Activated gamma-delta T cell (primary cell): Measurements from ENCODE around the gene NCKAP5.

Experiments used
- DNase-seq: peaks from one replicate; lab custom pipeline; 2025; lab: John Stamatoyannopoulos, UW

Gene NCKAP5

GRCh38 chr2:133458280-133458679 lies 110.0 kb downstream of the NCKAP5 start:
- no peak for DNase-seq

DNA sequence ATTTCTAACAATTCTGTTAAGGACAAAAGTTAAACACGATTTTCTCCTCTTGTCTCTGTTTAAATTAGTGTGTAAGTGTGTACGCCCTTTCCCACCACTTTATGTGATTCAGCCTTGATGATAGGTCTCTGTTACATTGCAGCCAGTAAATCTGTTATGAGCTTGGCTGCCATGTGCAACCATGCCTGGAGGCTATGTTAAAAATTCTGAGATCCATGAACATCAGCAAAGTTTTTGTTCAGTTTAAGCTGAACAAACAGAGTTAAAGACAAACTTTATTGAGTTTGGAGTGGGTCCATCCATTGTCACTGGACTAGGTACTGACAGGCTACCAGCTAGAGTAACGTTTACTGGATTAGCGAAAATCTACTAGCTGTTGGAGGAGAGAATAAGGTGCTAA lies 110.4 kb downstream of the NCKAP5 start:
- no peak for DNase-seq

- DNase-seq: no peak
Observed at GRCh38 chr2:133456971-133457370, 111.3 kb downstream of the NCKAP5 start.

- DNase-seq: no peak
Observed at GRCh38 chr2:133456156-133456555, 112.1 kb downstream of the NCKAP5 start.

DNA sequence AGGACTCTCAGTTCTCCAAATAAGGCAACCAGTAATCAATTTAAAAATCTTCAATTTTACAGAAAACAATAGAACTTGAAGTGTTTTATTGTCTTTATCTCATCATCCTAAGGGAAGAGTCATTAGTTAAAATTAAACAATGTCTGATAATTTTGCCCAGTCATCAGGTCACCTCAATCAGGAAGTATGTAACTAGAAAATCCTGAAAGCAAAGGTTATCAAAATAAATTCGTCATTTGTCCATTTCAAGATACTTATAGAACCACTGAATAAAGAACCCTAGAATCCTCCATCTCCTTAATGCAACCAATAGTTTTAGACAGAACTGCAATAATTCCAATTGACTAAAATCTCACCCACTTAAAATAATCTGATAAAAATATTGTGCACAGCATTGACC lies 115.2 kb downstream of the NCKAP5 start:
- DNase-seq: no peak

DNA sequence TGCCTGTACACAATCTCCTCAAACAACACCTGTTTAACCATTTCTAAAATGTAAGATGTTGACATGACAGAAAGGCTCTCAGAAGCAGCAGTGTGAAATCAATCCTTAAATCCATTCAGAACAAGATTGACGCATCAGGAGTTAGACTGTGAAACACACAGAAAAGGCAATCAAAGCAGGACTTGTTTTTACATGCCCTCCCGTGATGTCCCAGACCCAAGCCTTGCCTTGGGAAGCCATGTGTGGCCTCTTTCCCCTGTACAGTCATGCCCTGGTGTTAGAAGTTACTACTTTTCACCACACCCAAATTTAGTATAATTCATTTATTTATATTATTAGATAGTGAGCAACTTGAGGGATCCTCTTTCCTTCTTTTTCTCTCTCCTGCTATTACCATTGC lies 115.7 kb downstream of the NCKAP5 start:
- DNase-seq: no peak

GRCh38 chr2:133452146-133452545 lies 116.1 kb downstream of the NCKAP5 start:
- DNase-seq: no peak

DNA sequence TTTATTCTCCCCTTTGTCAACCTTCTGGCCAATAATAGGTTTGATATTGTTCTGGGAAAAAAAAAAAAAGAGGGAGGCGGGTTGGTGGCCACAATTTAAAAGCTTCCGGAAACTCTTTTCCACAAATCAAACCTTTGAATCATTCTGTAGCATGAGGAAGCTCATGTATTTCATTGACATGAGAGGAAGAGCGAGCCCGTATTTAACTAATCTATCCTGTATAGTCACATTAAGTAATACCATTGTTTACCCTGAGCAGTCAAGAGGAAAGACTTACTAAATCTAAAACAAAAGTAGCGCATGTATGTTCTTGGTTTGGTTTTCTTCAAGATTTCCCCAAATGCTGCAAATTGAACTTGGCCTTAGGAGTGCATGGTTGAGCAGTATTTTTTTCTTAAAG lies 120.1 kb downstream of the NCKAP5 start:
- DNase-seq: no peak

DNA sequence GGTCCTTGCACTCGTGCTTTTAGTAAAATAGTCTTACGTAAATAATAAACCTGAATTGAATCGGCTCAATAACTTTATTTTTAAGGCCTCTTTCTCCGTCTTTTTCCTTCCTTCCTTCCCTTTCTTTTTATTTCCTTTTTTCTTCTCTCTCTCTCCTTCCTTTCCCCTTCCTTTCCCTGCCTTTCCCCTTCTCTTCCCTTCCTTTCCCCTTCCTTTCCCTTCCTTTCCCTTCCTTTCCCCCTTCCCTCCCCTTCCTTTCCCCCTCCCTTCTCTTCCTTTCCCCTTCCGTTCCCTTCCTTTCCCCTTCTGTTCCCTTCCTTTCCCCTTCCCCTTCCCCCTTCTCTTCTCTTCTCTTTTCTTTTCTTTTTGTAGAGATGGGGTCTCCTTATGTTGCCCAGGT lies 121.0 kb downstream of the NCKAP5 start:
- no peak for DNase-seq

DNA sequence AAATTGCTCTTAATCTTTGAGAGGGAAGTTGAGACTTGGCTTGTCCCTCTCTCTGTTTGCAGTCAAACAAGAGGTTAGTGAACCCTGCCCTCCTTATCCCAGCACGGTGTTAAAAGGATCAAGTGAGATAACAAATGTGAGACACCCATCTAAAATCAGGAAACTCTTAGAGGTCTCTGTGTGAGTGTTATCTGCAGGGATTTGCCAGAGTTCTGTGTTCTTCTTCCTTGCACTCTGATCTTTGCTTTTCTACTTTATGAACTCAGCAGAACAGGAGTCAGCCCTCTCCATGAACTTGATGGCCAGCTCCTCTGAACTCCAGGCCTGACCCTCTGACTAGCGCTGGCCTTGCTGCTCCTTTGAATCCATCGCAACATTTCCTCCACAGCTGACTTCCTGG lies 123.8 kb downstream of the NCKAP5 start:
- no peak for DNase-seq

DNA sequence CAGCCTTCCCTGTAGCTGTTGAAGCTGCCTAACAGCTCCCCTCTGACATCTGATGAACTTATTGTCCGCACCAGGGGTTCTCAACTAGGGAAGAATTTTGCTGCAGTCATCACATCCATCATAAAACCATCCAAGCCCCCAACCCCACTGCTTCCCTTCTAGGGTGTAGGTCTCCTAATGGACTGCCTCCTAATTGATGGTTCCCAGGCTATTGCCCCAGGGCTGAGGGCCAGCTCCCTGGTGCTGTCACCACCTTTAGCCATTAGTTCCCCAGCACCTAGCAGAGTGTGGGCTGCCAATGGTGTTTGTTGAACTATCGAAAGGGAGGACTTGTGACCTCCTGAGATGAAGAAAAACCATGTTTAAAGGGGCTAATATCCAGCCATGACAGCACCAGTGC lies 125.9 kb downstream of the NCKAP5 start:
- no peak for DNase-seq

DNA sequence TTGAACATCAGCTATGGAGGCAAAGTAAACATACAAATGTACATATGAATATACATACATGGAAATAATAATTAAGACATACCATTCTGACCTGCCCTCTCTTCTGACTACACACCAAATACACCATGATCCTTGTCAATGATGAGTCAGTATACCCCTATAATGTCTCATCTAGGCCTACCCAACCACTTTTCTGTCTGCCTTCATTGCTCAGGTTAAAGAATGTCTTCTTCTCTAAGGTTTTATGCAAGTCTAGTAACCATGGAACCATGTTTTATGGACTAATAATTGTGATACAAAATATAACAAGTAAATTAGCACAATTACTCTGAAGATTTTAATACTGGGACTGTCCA lies 128.7 kb downstream of the NCKAP5 start:
- no peak for DNase-seq

- DNase-seq: no peak
Observed at GRCh38 chr2:133438848-133439564, 129.3 kb downstream of the NCKAP5 start.

GRCh38 chr2:133438026-133438425 lies 130.2 kb downstream of the NCKAP5 start:
- DNase-seq: no peak

GRCh38 chr2:133437492-133437891 lies 130.8 kb downstream of the NCKAP5 start:
- no peak for DNase-seq

DNA sequence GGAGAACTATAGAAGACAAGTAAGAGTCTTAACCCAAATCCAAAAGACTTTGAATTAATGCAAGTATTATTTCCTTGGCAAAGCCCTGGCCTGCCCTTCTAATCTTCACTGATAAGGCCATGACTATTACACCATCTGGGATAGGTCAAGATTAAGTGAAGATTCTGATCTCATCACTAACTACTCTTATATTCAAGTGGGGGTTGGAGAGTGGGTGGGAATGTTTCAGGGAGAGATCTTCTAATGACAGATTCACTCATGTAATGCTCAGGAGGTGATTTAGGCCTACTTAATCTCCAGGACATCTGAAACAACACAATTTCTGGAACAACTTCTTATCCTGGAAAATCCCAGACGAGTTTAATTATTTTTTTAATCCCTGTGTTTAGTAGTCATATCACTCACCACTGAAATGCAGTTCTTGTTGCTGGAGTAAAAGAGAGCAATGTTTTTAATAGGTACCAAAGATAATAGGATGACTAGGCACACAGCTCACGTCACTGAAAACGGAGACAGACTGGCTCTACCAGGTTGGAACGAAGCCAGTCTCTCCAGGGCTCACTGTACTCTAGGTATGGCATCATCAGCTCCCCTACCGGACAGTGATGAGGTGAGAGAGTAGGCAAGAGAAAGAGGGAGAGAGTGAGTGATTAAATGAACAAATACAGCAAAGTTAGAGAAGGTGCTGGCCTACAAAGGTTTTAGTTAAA lies 133.1 kb downstream of the NCKAP5 start:
- DNase-seq: no peak

DNA sequence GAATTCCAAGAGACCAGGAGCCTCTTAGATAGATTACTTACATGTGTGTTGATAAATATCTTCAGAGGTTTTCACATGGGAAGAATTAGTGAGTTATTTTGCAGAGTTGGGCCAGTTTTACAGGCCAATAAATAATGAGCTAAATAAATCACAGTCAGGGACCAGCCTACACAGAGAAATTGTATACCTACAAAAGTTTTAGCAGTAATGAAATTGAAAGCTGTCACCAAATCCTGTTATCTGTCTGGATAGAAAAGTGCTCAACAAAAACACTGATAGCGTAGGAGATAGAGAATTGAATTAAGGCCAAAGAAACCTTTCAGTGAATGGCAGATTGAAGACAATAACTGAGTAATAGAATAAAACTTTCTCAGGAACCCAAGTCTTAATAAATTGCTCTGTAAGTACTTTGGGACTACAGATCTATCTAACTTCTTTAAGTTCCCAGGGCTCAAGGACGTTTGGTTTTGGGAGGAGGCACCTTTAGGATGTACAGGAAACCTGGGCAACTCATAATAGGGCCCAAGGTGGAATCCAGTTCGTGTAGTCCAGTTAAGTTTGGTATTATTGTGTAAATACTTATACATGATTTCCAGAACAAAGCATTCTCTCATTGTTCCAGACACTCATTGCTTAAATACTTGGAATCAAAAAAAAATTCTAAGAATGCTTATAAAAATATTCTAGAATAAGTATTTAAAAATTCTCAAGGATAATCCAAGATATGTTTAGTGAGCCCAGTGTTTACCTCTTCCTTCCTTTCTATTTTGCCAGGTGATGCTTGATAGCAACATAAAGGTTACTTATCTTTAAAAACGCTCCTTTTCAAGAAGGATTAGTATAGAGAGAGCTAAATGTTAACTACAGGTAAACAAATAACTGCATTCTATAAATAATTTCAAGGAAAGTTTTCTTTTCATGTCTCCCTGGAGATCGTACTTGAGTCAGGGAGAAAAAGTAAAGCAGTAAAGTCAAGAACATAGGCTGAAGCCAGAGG lies 134.5 kb downstream of the NCKAP5 start:
- no peak for DNase-seq

DNA sequence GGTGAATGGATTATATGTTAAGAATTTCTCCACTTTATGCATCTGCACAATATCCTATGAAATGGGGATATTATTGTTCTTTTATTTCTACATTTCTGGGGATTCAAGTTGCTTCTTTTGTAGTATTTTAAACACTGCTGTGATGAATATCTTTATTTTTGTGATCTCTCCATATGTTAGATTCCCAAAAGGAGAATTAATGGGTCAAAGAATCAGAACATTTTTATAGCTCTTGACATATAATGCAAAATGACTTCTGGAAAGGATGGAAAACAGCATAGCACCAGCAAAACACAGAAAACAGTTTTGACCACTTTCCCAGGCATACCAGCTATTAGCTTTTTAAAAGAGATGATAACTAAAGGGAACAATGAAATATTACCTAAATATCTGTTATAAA lies 135.5 kb downstream of the NCKAP5 start:
- DNase-seq: no peak

DNA sequence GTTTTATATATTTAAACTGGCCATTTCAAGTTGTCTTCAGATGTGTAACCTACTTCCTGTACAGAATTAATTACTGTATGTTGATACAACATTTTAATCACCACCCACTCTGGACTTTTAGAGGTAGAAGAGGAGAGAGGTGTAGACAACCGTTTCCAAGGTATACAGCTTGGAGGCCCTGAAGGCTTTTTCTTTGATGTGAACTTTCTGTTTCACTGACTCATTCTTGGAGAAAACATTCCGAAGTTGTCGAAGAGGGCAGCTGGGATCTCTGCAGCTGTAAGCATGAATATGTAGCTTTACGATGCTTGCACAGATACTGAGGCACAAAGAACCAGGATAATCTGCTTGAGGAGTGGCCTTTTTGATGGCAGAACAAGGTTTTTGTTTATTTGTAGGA lies 137.0 kb downstream of the NCKAP5 start:
- DNase-seq: no peak

- no peak for DNase-seq
Observed at GRCh38 chr2:133426791-133427190, 141.5 kb downstream of the NCKAP5 start.

DNA sequence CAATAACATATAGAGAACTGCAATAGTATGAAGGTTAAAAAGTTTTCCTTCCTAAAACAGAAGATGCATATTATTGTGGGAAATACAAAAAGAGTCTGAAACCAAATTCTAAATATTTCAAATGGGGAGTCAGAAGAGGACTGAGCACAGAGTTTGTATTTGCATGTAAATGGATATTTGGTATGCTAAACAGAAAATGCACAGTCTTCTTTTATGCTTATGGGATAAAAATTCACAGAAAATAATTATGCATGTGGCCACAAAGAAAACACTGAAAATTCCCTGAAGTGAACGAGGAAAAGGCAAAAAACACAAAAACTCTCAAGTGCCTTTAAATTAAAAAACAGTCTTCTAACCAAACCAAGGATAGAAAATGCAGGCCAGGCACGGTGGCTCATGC lies 142.7 kb downstream of the NCKAP5 start:
- DNase-seq: no peak

- no peak for DNase-seq
Observed at GRCh38 chr2:133424876-133425275, 143.4 kb downstream of the NCKAP5 start.

- DNase-seq: no peak
Observed at GRCh38 chr2:133422931-133423351, 145.3 kb downstream of the NCKAP5 start.
